ENCODE data around the gene NAPSA.
A peak's percentile ranks its signal among the peaks of the same experiment; 100 is the strongest.

Gene NAPSA

DNA sequence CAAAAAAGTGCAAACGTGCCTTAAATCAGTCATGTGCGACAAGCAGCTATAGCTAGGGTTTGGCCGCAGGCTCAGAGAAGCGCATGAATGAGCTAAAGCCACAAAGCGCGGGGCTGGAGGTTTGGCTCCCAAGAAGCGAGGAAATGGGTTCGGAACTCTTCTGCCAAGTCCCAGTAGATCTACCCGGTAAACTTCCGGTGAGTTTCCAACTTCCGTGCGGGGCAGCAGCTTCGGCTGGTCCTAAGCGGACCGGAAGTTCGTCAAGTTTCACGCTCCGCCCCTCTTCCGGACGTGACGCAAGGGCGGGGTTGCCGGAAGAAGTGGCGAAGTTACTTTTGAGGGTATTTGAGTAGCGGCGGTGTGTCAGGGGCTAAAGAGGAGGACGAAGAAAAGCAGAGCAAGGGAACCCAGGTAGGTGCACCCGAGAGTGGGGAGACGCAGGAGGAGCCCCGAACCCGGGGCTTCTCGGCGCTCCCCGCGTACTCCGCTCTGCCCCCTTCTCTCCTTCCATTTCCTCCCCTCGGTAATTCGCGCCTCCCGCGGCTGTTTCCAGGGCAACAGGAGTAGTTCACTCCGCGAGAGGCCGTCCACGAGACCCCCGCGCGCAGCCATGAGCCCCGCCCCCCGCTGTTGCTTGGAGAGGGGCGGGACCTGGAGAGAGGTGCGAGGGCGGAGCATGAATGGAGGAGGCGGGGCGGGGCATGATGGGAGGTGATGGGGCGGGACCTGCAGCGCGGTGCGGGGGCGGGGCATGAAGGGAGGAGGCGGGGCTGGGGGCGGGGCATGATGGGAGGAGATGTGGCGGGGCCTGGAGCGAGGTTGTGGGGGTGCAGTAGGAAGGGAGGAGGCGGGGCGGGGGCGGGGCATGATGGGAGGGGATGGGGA lies 11.0 kb upstream of the NAPSA start, which contains the start of gene NR1H2:
Gene NR1H2 (plus strand): TSS at position 292 of the 885 bp plus-strand sequence. CDS start 1,149 bp downstream, outside the sequence.
- Histone ChIP-seq H3K27me3 (ENCODE audit: control insufficient read depth, insufficient read depth, low read length) (no peaks in the 10 kb centered on the region), H3K4me3 (ENCODE audit: low read depth, low read length) (peak within 1 kb of the TSS; percentile 97), H3K27ac (ENCODE audit: low read depth, low read length) (peak within 1 kb of the TSS; percentile 97), H3K9me3 (ENCODE audit: control insufficient read depth, insufficient read depth, low read depth, low read length) (no peaks in the 10 kb centered on the region), H3K9ac (ENCODE audit: low read length) (peak within 1 kb of the TSS; percentile 91), H3K36me3 (ENCODE audit: control insufficient read depth, insufficient read depth, low read length) (peaks cover 38% of the 10 kb centered on the region), H3K4me1 (ENCODE audit: control insufficient read depth, insufficient read depth, low read length) (no peaks in the 10 kb centered on the region)

DNA sequence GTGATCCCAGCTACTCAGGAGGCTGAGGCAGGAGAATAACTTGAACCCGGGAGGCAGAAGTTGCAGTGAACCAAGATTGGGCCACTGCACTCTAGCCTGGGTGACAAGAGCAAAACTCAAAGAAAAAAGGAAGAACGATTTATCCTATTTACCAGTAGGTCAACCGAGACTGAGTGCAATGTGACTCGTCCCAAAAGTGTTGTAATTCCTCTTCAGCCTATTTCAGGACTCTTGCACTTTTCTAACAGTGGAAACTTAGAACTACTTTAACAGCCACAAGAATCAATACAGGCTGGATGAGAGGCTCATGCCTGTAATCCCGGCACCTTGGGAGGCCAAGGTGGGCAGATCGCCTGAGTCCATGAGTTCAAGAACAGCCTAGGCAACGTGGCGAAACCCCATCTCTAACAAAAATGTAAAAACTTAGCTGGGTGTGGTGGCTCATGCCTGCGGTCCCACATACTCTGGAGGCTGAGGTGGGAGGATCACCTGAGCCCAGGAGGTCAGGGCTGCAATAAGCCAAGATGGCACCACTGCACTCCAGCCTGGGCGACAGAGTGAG lies 6.6 kb upstream of the NAPSA start:
- Histone ChIP-seq H3K27me3 (ENCODE audit: control insufficient read depth, insufficient read depth, low read length) (no peaks in the 10 kb centered on the region), H3K36me3 (ENCODE audit: control insufficient read depth, insufficient read depth, low read length) (no peaks in the 10 kb centered on the region), H3K4me1 (ENCODE audit: control insufficient read depth, insufficient read depth, low read length) (no peaks in the 10 kb centered on the region), H3K9me3 (ENCODE audit: control insufficient read depth, insufficient read depth, low read depth, low read length) (no peaks in the 10 kb centered on the region), H3K9ac (ENCODE audit: low read length) (no peak overlapping the region), H3K4me3 (ENCODE audit: low read depth, low read length) (no peak overlapping the region), H3K27ac (ENCODE audit: low read depth, low read length) (no peak overlapping the region)

DNA sequence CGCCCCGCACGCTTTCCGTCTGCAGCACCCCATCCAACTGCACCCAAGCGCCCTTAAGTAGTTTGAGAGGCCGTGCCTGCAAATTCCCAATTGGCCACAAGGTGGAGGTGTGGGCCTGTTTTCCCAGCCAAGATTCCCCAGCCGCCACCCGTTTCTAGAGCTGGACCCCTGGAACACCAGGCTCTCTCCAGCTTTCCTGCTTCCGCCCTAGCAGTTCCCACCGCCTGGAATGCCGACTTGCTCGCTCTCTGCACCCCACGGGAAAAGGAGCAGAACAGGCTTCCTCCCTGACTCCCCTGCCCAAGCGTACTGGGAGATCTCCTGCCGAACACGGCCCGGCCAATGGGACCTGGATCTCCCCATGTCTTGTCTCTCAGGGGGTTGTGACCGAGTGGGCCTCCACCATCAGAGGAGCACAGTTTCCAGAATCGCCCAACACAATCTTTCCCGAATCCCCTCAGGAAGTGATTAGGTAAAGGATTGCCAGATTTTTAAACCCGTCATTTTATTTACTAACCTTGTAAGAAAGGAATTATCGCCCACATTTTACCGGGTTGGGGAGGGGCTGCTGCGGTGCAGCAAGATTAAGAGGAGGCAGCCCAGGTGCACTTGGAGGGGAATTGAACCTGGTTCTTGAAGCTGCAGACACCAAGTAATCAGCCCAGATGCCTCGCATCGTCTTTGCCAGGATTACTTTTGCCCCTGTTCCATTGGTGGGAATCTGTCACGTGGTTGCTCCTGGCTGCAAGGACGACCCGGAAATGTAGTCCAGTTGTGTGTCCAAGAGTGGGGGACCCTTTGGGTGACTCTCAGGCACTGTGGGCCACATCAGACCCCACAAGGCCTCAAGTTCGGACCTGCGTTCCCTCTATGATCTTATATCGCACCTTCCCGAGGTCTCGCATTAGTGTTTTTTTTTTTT lies 3.5 kb upstream of the NAPSA start:
- Histone ChIP-seq H3K9ac (ENCODE audit: low read length) (peak overlapping the region; percentile 67), H3K27me3 (ENCODE audit: control insufficient read depth, insufficient read depth, low read length) (no peaks in the 10 kb centered on the region), H3K4me3 (ENCODE audit: low read depth, low read length) (peak overlapping the region; percentile 69), H3K9me3 (ENCODE audit: control insufficient read depth, insufficient read depth, low read depth, low read length) (no peaks in the 10 kb centered on the region), H3K36me3 (ENCODE audit: control insufficient read depth, insufficient read depth, low read length) (no peaks in the 10 kb centered on the region), H3K4me1 (ENCODE audit: control insufficient read depth, insufficient read depth, low read length) (no peaks in the 10 kb centered on the region), H3K27ac (ENCODE audit: low read depth, low read length) (peak overlapping the region; percentile 11; the same call in 1 of the 2 replicates)

DNA sequence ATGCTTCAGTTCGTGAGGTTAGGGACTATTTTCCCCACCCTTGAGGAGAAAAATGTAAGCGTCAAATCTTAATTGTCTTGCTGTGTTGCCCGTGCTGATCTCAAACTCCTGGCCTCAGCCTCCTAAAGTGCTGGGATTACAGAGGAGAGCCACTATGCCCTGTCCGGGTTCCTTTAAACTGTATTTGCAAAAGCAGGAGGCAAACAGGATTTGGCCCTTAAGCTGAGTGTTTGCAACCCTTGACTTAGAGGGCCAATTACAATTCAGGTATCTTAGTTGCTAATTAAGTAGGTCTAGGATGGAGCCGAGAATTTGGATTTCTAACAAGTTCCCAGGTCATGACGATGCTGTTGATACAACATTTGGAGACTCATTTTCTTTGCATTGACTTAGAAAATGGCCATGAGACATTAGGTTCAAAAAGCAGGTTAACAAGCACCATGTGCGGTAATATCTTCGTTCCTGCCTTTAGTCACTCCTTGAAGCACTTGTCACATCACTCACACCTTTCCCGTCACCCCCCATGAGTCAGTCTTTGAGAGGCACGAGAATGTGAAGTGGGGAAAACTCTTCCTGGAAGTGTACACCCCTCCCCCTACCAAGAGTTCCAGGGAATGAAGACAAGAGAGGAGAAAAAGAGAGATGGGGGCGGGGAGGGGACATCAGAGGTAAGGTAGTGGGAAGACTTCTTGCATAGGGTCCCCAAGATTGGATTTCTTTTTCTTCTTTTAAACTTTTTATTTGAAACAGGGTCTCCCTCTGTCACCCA lies 2.6 kb downstream of the NAPSA start:
- no peaks in the 10 kb centered on the region for H3K36me3 ChIP-seq (ENCODE audit: control insufficient read depth, insufficient read depth, low read length)
- H3K9me3 ChIP-seq (ENCODE audit: control insufficient read depth, insufficient read depth, low read depth, low read length): no peaks in the 10 kb centered on the region
- no peak overlapping the region for H3K27ac ChIP-seq (ENCODE audit: low read depth, low read length)
- no peak overlapping the region for H3K9ac ChIP-seq (ENCODE audit: low read length)
- no peak overlapping the region for H3K4me3 ChIP-seq (ENCODE audit: low read depth, low read length)
- no peaks in the 10 kb centered on the region; the same call in 1 of the 2 replicates for H3K27me3 ChIP-seq (ENCODE audit: control insufficient read depth, insufficient read depth, low read length)
- 0 out of 2 replicates have a peak, but pooled peaks cover 2% of the 10 kb centered on the region for H3K4me1 ChIP-seq (ENCODE audit: control insufficient read depth, insufficient read depth, low read length)

DNA sequence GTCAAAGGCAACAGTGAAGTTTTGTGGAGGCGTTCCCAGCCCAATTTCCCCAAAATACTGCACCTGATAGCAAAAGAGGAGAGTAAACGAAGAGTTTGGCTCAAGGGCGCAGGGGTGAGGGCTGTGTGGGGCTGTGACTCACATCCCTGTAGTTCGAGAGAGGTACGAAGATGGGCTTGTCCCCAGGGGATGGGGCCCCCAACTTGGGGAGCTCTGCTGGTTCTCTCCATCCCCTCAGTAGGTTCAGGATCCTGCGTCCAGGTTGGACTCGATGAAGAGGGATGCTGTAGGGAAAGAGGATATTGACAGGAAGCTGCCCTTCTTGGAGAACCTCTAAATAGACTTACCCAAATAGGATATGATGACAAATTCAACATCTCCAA lies 3.4 kb downstream of the NAPSA start:
- Histone ChIP-seq H3K36me3 (ENCODE audit: control insufficient read depth, insufficient read depth, low read length) (no peaks in the 10 kb centered on the region), H3K9ac (ENCODE audit: low read length) (no peak overlapping the region), H3K27ac (ENCODE audit: low read depth, low read length) (no peak overlapping the region), H3K27me3 (ENCODE audit: control insufficient read depth, insufficient read depth, low read length) (no peaks in the 10 kb centered on the region; the same call in 1 of the 2 replicates), H3K9me3 (ENCODE audit: control insufficient read depth, insufficient read depth, low read depth, low read length) (no peaks in the 10 kb centered on the region), H3K4me1 (ENCODE audit: control insufficient read depth, insufficient read depth, low read length) (0 out of 2 replicates have a peak, but pooled peaks cover 2% of the 10 kb centered on the region), H3K4me3 (ENCODE audit: low read depth, low read length) (no peak overlapping the region)

DNA sequence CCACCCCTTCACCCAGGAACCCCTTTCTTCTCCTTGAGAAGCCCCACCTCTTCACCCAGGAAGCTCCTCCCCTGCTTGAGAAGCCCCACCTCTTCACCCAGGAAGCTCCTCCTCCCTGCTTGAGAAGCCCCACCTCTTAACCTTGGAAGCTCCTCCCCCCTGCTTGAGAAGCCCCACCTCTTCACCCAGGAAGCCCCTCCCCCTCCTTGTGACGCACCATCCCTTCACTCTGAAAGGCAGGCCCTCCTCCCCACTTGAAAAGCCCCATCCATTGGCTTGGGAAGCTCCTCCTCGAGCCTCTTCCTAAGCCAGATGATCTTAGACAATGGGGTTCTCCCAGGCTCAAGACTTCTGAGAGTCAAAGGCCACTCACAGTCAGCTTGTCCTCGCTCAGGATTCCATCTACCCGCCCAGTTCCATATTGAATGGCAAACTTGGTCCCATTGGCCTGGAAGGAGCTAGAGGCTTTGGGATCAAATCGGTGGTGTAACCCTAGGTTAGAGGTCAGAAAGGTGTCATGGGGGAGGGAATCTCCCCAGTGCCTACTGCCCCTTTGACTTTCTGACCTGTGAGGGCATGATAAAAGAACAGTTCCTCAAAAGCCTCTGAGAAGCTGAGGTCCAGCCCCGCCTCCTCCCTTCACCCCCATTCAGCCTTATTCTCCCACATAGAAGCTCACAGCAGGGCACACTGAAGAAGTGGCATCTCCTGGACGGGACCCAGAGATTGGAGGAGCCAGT lies 4.0 kb downstream of the NAPSA start:
- no peak overlapping the region for H3K27ac ChIP-seq (ENCODE audit: low read depth, low read length)
- H3K27me3 ChIP-seq (ENCODE audit: control insufficient read depth, insufficient read depth, low read length): no peaks in the 10 kb centered on the region; the same call in 1 of the 2 replicates
- H3K4me3 ChIP-seq (ENCODE audit: low read depth, low read length): no peak overlapping the region
- 0 out of 2 replicates have a peak, but pooled peaks cover 2% of the 10 kb centered on the region for H3K4me1 ChIP-seq (ENCODE audit: control insufficient read depth, insufficient read depth, low read length)
- no peaks in the 10 kb centered on the region for H3K9me3 ChIP-seq (ENCODE audit: control insufficient read depth, insufficient read depth, low read depth, low read length)
- no peak overlapping the region for H3K9ac ChIP-seq (ENCODE audit: low read length)
- H3K36me3 ChIP-seq (ENCODE audit: control insufficient read depth, insufficient read depth, low read length): no peaks in the 10 kb centered on the region

DNA sequence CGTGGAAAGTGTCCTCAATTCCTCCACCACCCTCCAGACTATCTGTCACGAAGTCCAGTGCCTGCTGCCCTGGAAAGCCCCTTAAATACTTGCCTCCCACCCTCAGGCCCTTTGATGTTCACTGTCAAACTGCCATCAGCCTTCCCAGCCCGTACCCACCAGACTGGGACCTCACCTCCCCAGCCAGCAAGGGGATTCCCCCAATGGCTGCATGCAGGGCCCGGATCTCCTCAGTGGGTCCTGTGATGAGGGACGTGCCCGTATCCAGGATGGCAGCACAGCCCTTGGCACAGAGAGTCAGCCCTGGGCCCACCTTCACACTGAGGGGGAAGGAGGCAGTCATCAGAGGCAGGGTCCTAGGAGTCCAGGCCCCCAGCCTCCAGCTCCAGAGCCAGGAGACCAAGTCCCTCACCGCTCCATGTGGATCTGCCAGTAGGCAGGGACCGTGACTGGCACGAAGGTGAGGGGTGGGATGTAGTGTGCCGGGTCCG lies 6.1 kb downstream of the NAPSA start:
- Histone ChIP-seq H3K27ac (ENCODE audit: low read depth, low read length) (no peak overlapping the region), H3K27me3 (ENCODE audit: control insufficient read depth, insufficient read depth, low read length) (no peaks in the 10 kb centered on the region; the same call in 1 of the 2 replicates), H3K4me1 (ENCODE audit: control insufficient read depth, insufficient read depth, low read length) (0 out of 2 replicates have a peak, but pooled peaks cover 2% of the 10 kb centered on the region), H3K9ac (ENCODE audit: low read length) (no peak overlapping the region), H3K9me3 (ENCODE audit: control insufficient read depth, insufficient read depth, low read depth, low read length) (no peaks in the 10 kb centered on the region), H3K4me3 (ENCODE audit: low read depth, low read length) (no peak overlapping the region), H3K36me3 (ENCODE audit: control insufficient read depth, insufficient read depth, low read length) (no peaks in the 10 kb centered on the region)

DNA sequence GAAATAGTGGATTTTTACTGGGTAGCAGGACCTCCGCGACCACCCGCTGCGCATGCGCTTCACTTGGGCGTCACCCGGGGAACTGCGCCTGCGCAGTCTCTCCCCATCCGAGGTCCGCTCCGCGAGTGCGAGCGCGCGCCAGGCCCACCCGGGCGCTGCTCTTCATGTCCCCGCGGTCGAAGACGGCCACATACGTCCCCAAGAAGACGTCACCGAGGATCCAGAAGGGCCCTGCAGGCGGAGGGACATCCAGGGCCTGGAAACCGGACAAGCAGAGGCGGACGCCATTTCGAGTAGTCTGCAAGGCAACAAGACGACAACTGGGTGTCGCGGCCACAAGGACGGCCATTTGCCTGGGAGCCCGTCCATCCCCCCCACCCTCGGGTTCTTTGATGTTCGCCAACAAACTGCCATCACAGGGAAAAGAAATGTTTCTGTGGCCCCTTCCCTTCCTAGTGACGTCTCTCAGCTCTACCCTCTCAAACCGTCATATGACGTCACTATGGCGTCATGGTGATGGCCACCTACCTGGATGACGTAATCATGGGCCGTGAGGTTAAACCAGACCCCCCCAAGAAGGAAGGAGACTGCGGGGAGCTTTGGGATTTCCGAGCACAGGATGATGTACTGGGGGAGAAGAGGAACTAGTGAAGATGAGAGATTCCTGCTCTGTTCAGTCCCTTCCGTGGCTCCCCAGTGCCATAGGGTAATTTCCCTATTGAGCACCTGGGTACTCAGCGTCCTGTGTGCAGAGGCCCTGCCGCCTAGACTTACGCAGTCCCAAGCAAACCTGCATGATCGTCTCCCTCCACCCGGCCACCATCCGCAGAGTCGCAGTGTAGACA lies 6.7 kb downstream of the NAPSA start:
- Histone ChIP-seq H3K9ac (ENCODE audit: low read length) (no peak overlapping the region), H3K27me3 (ENCODE audit: control insufficient read depth, insufficient read depth, low read length) (no peaks in the 10 kb centered on the region; the same call in 1 of the 2 replicates), H3K9me3 (ENCODE audit: control insufficient read depth, insufficient read depth, low read depth, low read length) (no peaks in the 10 kb centered on the region), H3K27ac (ENCODE audit: low read depth, low read length) (no peak overlapping the region), H3K4me3 (ENCODE audit: low read depth, low read length) (peak overlapping the region; percentile 48; the same call in 1 of the 2 replicates), H3K4me1 (ENCODE audit: control insufficient read depth, insufficient read depth, low read length) (0 out of 2 replicates have a peak, but pooled peaks cover 2% of the 10 kb centered on the region), H3K36me3 (ENCODE audit: control insufficient read depth, insufficient read depth, low read length) (no peaks in the 10 kb centered on the region)
